HEK293 (cell line): ENCODE results near the gene SNX15.

Experiments used
- GLIS2 ChIP-seq: fragments of 450-650 bp; formaldehyde crosslinking; IDR thresholded peaks from 2 replicates; pipeline ENCODE4 v1.5.1; 2016; ENCODE audit warnings: missing biosample characterization, missing genetic modification characterization
- KLF9 ChIP-seq: fragments of 450-650 bp; formaldehyde crosslinking; IDR thresholded peaks from 2 replicates; pipeline ENCODE4 v1.5.1; 2016; ENCODE audit warnings: missing biosample characterization, missing genetic modification characterization, low read depth
- MEIS1 ChIP-seq: sonication (generic); formaldehyde crosslinking; IDR thresholded peaks from 2 replicates; pipeline ENCODE4 v1.8.1; 2022; ENCODE audit warnings: missing genetic modification reagents, mild to moderate bottlenecking, borderline replicate concordance
- SETDB1 ChIP-seq: IDR thresholded peaks from one replicate; pipeline ENCODE4 v1.6.1; 2017; ENCODE audit warnings: mild to moderate bottlenecking, low read length, moderate library complexity, mixed read lengths; ENCODE audit not compliant: insufficient read length
- SP3 ChIP-seq: fragments of 450-650 bp; formaldehyde crosslinking; IDR thresholded peaks from 2 replicates; pipeline ENCODE4 v1.5.1; 2016; ENCODE audit warnings: missing biosample characterization, missing genetic modification characterization
- ZBTB1 ChIP-seq: fragments of 450-650 bp; formaldehyde crosslinking; IDR thresholded peaks from 2 replicates; pipeline ENCODE4 v1.5.1; 2016; ENCODE audit warnings: missing biosample characterization, missing genetic modification characterization
- ZBTB20 ChIP-seq: fragments of 450-650 bp; formaldehyde crosslinking; IDR thresholded peaks from 2 replicates; pipeline ENCODE4 v1.5.1; 2016; ENCODE audit warnings: missing biosample characterization, missing genetic modification characterization
- ZIC2 ChIP-seq: fragments of 450-650 bp; formaldehyde crosslinking; IDR thresholded peaks from 2 replicates; pipeline ENCODE4 v1.5.1; 2016; ENCODE audit warnings: missing biosample characterization, missing genetic modification characterization
- ZNF114 ChIP-seq: fragments of 450-650 bp; formaldehyde crosslinking; IDR thresholded peaks from 2 replicates; pipeline ENCODE4 v1.5.0; 2017; ENCODE audit warnings: missing biosample characterization, missing genetic modification characterization
- ZNF138 ChIP-seq: fragments of 450-650 bp; formaldehyde crosslinking; IDR thresholded peaks from 2 replicates; pipeline ENCODE4 v1.5.1; 2016; ENCODE audit warnings: missing biosample characterization, missing genetic modification characterization, borderline replicate concordance
- ZNF146 ChIP-seq: fragments of 450-650 bp; formaldehyde crosslinking; IDR thresholded peaks from 2 replicates; pipeline ENCODE4 v1.5.1; 2016; ENCODE audit warnings: missing biosample characterization, missing genetic modification characterization
- ZNF169 ChIP-seq: fragments of 450-650 bp; formaldehyde crosslinking; IDR thresholded peaks from 2 replicates; pipeline ENCODE4 v1.5.1; 2016; ENCODE audit warnings: missing biosample characterization, missing genetic modification characterization
- ZNF223 ChIP-seq: fragments of 450-650 bp; formaldehyde crosslinking; IDR thresholded peaks from 2 replicates; pipeline ENCODE4 v1.5.1; 2016; ENCODE audit warnings: missing biosample characterization, missing genetic modification characterization
- ZNF24 ChIP-seq: fragments of 450-650 bp; formaldehyde crosslinking; IDR thresholded peaks from 2 replicates; pipeline ENCODE4 v1.5.1; 2016; ENCODE audit warnings: missing biosample characterization, missing genetic modification characterization
- ZNF248 ChIP-seq: fragments of 450-650 bp; formaldehyde crosslinking; IDR thresholded peaks from 2 replicates; pipeline ENCODE4 v1.5.1; 2017; ENCODE audit warnings: missing biosample characterization, missing genetic modification characterization
- ZNF266 ChIP-seq: fragments of 450-650 bp; formaldehyde crosslinking; IDR thresholded peaks from 2 replicates; pipeline ENCODE4 v1.5.1; 2016; ENCODE audit warnings: missing biosample characterization, missing genetic modification characterization, low read depth
- ZNF350 ChIP-seq: fragments of 450-650 bp; formaldehyde crosslinking; IDR thresholded peaks from 2 replicates; pipeline ENCODE4 v1.5.0; 2017; ENCODE audit warnings: missing biosample characterization, mild to moderate bottlenecking, missing genetic modification characterization
- ZNF37A ChIP-seq: fragments of 450-650 bp; IDR thresholded peaks from 2 replicates; pipeline ENCODE4 v1.5.1; 2018; ENCODE audit warnings: missing biosample characterization, missing genetic modification characterization
- ZNF404 ChIP-seq: fragments of 450-650 bp; formaldehyde crosslinking; IDR thresholded peaks from 2 replicates; pipeline ENCODE4 v1.5.1; 2017; ENCODE audit warnings: missing biosample characterization, missing genetic modification characterization
- ZNF501 ChIP-seq: fragments of 450-650 bp; formaldehyde crosslinking; IDR thresholded peaks from 2 replicates; pipeline ENCODE4 v1.5.1; 2016; ENCODE audit warnings: missing biosample characterization, missing genetic modification characterization
- ZNF521 ChIP-seq: fragments of 450-650 bp; formaldehyde crosslinking; IDR thresholded peaks from 2 replicates; pipeline ENCODE4 v1.5.1; 2017; ENCODE audit warnings: missing biosample characterization, mild to moderate bottlenecking, missing genetic modification characterization
- ZNF623 ChIP-seq: fragments of 450-650 bp; formaldehyde crosslinking; IDR thresholded peaks from 2 replicates; pipeline ENCODE4 v1.5.1; 2016; ENCODE audit warnings: missing biosample characterization, missing genetic modification characterization
- ZNF670 ChIP-seq: fragments of 450-650 bp; formaldehyde crosslinking; IDR thresholded peaks from 2 replicates; pipeline ENCODE4 v1.5.1; 2016; ENCODE audit warnings: missing biosample characterization, missing genetic modification characterization, low read depth
- ZNF76 ChIP-seq: fragments of 450-650 bp; formaldehyde crosslinking; IDR thresholded peaks from 2 replicates; pipeline ENCODE4; 2016; ENCODE audit warnings: low read depth, missing biosample characterization, missing genetic modification characterization, borderline replicate concordance
- ZNF777 ChIP-seq: fragments of 450-650 bp; formaldehyde crosslinking; IDR thresholded peaks from 2 replicates; pipeline ENCODE4 v1.5.1; 2017; ENCODE audit warnings: missing biosample characterization, missing genetic modification characterization, borderline replicate concordance
- ZSCAN23 ChIP-seq: fragments of 450-650 bp; formaldehyde crosslinking; IDR thresholded peaks from 2 replicates; pipeline ENCODE4 v1.5.1; 2016; ENCODE audit warnings: missing biosample characterization, missing genetic modification characterization
- TF ChIP-seq, protein P1 (sequence below): fragments of 450-650 bp; formaldehyde crosslinking; optimal IDR thresholded peaks from 2 replicates; pipeline ENCODE3; 2016; ENCODE audit warnings: missing biosample characterization, mild to moderate bottlenecking, missing genetic modification characterization
- TF ChIP-seq, protein P2 (sequence below): fragments of 450-650 bp; formaldehyde crosslinking; IDR thresholded peaks from 2 replicates; pipeline ENCODE4 v1.5.1; 2016; ENCODE audit warnings: missing biosample characterization, missing genetic modification characterization
- TF ChIP-seq, protein P3 (sequence below): fragments of 450-650 bp; formaldehyde crosslinking; IDR thresholded peaks from 2 replicates; pipeline ENCODE4 v1.5.1; 2016; ENCODE audit warnings: missing biosample characterization, missing genetic modification characterization
- TF ChIP-seq, protein P4 (sequence below): fragments of 450-650 bp; formaldehyde crosslinking; IDR thresholded peaks from 2 replicates; pipeline ENCODE4 v1.5.1; 2016; ENCODE audit warnings: missing biosample characterization, missing genetic modification characterization
- TF ChIP-seq, protein P5 (sequence below): fragments of 450-650 bp; formaldehyde crosslinking; IDR thresholded peaks from 2 replicates; pipeline ENCODE4 v1.5.1; 2016; ENCODE audit warnings: missing biosample characterization, missing genetic modification characterization

SNX15 gene

DNA sequence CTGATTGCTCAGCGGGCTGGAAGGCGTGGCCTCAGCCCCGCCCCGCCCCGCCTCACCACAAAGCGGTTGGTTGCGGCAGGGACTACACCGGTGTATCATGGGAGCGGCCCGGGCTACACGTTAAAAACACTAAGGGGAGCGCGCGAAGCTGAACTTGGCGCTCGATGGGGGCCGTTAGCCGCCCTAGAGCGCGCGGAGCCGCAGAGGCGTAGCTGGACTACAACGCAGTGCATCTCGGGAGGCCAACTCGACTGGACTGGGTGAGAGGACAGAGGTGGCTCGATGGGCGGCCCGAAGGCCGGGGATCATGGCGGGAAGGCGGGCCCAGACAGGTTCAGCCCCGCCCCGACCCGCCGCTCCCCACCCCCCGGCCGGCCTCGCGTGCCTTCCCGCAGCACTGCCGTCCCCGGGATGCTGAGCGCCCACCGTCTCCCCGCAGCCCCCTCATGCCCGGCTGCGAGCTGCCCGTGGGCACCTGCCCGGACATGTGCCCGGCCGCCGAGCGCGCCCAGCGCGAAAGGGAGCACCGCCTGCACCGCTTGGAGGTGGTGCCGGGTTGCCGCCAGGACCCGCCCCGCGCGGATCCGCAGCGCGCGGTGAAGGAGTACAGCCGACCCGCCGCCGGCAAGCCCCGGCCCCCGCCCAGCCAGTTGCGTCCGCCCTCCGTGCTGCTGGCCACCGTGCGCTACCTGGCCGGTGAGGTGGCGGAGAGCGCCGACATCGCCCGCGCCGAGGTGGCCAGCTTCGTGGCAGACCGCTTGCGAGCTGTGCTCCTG is 13.8 kb downstream of the SNX15 start, which contains the start of gene SAC3D1 (continued):
- no peak for TF ChIP-seq ZNF670 (tag by site-specific recombination)
- TF ChIP-seq ZBTB20 (tag by site-specific recombination) = peak; percentile 70; the same call in 1 of the 2 replicates
- TF ChIP-seq ZNF266 (tag by site-specific recombination) = no peak
- no peak for TF ChIP-seq ZNF169
- peak; percentile 38; the same call in 1 of the 2 replicates for TF ChIP-seq ZNF501
- TF ChIP-seq, protein P1, sequence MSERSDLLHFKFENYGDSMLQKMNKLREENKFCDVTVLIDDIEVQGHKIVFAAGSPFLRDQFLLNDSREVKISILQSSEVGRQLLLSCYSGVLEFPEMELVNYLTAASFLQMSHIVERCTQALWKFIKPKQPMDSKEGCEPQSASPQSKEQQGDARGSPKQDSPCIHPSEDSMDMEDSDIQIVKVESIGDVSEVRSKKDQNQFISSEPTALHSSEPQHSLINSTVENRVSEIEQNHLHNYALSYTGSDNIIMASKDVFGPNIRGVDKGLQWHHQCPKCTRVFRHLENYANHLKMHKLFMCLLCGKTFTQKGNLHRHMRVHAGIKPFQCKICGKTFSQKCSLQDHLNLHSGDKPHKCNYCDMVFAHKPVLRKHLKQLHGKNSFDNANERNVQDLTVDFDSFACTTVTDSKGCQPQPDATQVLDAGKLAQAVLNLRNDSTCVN (tag by site-specific recombination) = peak; percentile 75
- TF ChIP-seq ZNF521 (tag by site-specific recombination) = no peak
- TF ChIP-seq ZNF777 = no peak
- TF ChIP-seq, protein P2, sequence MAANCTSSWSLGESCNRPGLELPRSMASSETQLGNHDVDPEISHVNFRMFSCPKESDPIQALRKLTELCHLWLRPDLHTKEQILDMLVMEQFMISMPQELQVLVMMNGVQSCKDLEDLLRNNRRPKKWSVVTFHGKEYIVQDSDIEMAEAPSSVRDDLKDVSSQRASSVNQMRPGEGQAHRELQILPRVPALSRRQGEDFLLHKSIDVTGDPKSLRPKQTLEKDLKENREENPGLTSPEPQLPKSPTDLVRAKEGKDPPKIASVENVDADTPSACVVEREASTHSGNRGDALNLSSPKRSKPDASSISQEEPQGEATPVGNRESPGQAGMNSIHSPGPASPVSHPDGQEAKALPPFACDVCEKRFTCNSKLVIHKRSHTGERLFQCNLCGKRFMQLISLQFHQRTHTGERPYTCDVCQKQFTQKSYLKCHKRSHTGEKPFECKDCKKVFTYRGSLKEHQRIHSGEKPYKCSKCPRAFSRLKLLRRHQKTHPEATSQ (tag by site-specific recombination) = no peak
- TF ChIP-seq, protein P3, sequence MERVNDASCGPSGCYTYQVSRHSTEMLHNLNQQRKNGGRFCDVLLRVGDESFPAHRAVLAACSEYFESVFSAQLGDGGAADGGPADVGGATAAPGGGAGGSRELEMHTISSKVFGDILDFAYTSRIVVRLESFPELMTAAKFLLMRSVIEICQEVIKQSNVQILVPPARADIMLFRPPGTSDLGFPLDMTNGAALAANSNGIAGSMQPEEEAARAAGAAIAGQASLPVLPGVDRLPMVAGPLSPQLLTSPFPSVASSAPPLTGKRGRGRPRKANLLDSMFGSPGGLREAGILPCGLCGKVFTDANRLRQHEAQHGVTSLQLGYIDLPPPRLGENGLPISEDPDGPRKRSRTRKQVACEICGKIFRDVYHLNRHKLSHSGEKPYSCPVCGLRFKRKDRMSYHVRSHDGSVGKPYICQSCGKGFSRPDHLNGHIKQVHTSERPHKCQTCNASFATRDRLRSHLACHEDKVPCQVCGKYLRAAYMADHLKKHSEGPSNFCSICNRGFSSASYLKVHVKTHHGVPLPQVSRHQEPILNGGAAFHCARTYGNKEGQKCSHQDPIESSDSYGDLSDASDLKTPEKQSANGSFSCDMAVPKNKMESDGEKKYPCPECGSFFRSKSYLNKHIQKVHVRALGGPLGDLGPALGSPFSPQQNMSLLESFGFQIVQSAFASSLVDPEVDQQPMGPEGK = peak; percentile 89
- no peak for TF ChIP-seq ZNF248 (tag by site-specific recombination)
- peak; percentile 72 for TF ChIP-seq GLIS2 (tag by site-specific recombination)
- TF ChIP-seq ZNF24 (tag by site-specific recombination) = no peak
- no peak for TF ChIP-seq ZNF37A (tag by site-specific recombination)
- TF ChIP-seq SETDB1 = no peak
- no peak for TF ChIP-seq ZBTB1 (tag by site-specific recombination)
- TF ChIP-seq, protein P4, sequence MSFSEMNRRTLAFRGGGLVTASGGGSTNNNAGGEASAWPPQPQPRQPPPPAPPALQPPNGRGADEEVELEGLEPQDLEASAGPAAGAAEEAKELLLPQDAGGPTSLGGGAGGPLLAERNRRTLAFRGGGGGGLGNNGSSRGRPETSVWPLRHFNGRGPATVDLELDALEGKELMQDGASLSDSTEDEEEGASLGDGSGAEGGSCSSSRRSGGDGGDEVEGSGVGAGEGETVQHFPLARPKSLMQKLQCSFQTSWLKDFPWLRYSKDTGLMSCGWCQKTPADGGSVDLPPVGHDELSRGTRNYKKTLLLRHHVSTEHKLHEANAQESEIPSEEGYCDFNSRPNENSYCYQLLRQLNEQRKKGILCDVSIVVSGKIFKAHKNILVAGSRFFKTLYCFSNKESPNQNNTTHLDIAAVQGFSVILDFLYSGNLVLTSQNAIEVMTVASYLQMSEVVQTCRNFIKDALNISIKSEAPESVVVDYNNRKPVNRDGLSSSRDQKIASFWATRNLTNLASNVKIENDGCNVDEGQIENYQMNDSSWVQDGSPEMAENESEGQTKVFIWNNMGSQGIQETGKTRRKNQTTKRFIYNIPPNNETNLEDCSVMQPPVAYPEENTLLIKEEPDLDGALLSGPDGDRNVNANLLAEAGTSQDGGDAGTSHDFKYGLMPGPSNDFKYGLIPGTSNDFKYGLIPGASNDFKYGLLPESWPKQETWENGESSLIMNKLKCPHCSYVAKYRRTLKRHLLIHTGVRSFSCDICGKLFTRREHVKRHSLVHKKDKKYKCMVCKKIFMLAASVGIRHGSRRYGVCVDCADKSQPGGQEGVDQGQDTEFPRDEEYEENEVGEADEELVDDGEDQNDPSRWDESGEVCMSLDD (tag by site-specific recombination) = no peak
- peak; percentile 76 for TF ChIP-seq KLF9 (tag by site-specific recombination)
- TF ChIP-seq SP3 (tag by site-specific recombination) = peak; percentile 86
- no peak for TF ChIP-seq ZNF114 (tag by site-specific recombination)
- no peak for TF ChIP-seq ZSCAN23
- TF ChIP-seq ZIC2 (tag by site-specific recombination) = 0 out of 2 replicates have a peak, but pooled peaks have one; percentile 20
- TF ChIP-seq ZNF223 (tag by site-specific recombination) = peak; percentile 92
- TF ChIP-seq, protein P5, sequence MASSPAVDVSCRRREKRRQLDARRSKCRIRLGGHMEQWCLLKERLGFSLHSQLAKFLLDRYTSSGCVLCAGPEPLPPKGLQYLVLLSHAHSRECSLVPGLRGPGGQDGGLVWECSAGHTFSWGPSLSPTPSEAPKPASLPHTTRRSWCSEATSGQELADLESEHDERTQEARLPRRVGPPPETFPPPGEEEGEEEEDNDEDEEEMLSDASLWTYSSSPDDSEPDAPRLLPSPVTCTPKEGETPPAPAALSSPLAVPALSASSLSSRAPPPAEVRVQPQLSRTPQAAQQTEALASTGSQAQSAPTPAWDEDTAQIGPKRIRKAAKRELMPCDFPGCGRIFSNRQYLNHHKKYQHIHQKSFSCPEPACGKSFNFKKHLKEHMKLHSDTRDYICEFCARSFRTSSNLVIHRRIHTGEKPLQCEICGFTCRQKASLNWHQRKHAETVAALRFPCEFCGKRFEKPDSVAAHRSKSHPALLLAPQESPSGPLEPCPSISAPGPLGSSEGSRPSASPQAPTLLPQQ (tag by site-specific recombination) = peak; percentile 52
- no peak for TF ChIP-seq ZNF138 (tag by site-specific recombination)
- no peak for TF ChIP-seq ZNF623 (tag by site-specific recombination)
- peak; percentile 96 for TF ChIP-seq ZNF76 (tag by site-specific recombination)
- no peak for TF ChIP-seq ZNF404 (tag by site-specific recombination)
- no peak for TF ChIP-seq ZNF146 (tag by site-specific recombination)
- TF ChIP-seq ZNF350 (tag by site-specific recombination) = no peak
- TF ChIP-seq MEIS1 = no peak
